HCT116 (cell line): Measurements from ENCODE around the gene TRAF3. TPM values are rescaled to one million over a fixed set of nuclear protein-coding genes. Genes with fewer than 3 reads are reported as not detected.

Experiments used
- ATAC-seq: fragments of 200-7000 bp; cut with Tn5 transposase; 2 replicates; pipeline ENCODE4 v1.9.1; 2020; ENCODE audit warnings: mild to moderate bottlenecking, moderate library complexity
- BruUV-seq: library from RNA; stranded (reverse); fragments of 400-500 nt; replicated peaks from 2 replicates; lab custom pipeline; 2021; lab: Mats Ljungman, UMichigan
- CTCF ChIA-PET: fragments of 300-600 bp; sonication (Branson Sonifier 250); formaldehyde crosslinking; loops from one replicate; lab custom pipeline; 2021; ENCODE audit warnings: antibody characterized with exemption; lab: Charles Lee
- POLR2A ChIA-PET: fragments of 300-600, 350-600 bp; sonication (Branson Sonifier 250); formaldehyde crosslinking; loops from one replicate; lab custom pipeline; 2021; ENCODE audit warnings: antibody characterized with exemption; lab: Charles Lee
- RAD21 ChIA-PET, 2 experiments: fragments of 300-600 bp; sonication (Branson Sonifier 250); formaldehyde crosslinking; loops; one replicate each; lab custom pipeline; 2023; ENCODE audit warnings: low total read pairs in 2 of 2; ENCODE audit not compliant: uncharacterized antibody in 2 of 2, unreplicated experiment in 2 of 2, low non-redundant PET in 1 of 2; lab: Charles Lee
- DNase-seq: peaks from one replicate; pipeline ENCODE4 v3.0.0-alpha.2; 2010; ENCODE audit warnings: low read depth, low spot score
- H2AFZ ChIP-seq: fragments of 200-600 bp; shearing (Covaris generic), sonication (generic); 2 replicates; pipeline ENCODE4 v1.6.1; 2017; ENCODE audit warnings: low read depth, mixed run types, mixed read lengths, antibody characterized with exemption, low read length; ENCODE audit not compliant: poor library complexity, severe bottlenecking
- H3K27ac ChIP-seq: 2 replicates; pipeline ENCODE4 v1.5.1; 2012; ENCODE audit warnings: low read depth, low read length
- H3K27me3 ChIP-seq: fragments of 200-600 bp; sonication (generic); 2 replicates; pipeline ENCODE4 v1.6.1; 2016; ENCODE audit warnings: mixed run types, low read length, mixed read lengths; ENCODE audit not compliant: insufficient read depth
- H3K36me3 ChIP-seq, 2 experiments: fragments of 200-500 bp in 1 of 2; fragments of 200-600 bp in 1 of 2; sonication (Bioruptor generic) in 1 of 2; sonication (generic) in 1 of 2; 2 replicates each; pipeline versions ENCODE4 v1.5.1 to v1.6.1; 2014 to 2016; ENCODE audit warnings: low read length in 2 of 2, inconsistent platforms in 1 of 2, mixed read lengths in 1 of 2, mixed run types in 1 of 2; ENCODE audit not compliant: insufficient read depth in 2 of 2, control insufficient read depth in 1 of 2
- H3K4me1 ChIP-seq, 2 experiments: fragments of 200-600 bp in 1 of 2; sonication (generic) in 1 of 2; 2 replicates each; pipeline versions ENCODE4 v1.5.1 to v1.6.1; 2012 to 2017; ENCODE audit warnings: low read length in 2 of 2, inconsistent platforms in 1 of 2, mild to moderate bottlenecking in 1 of 2, mixed read lengths in 1 of 2, mixed run types in 1 of 2, moderate library complexity in 1 of 2; ENCODE audit not compliant: insufficient read depth in 2 of 2, control insufficient read depth in 1 of 2
- H3K4me2 ChIP-seq: fragments of 200-600 bp; sonication (generic); 2 replicates; pipeline ENCODE4 v1.6.1; 2017; ENCODE audit warnings: mixed run types, low read length, mixed read lengths
- H3K4me3 ChIP-seq, 2 experiments: fragments of 200-600 bp in 1 of 2; sonication (generic) in 1 of 2; replicated peaks in 1 of 2; 2 replicates each; pipeline ENCODE4 v1.5.1; 2011 to 2016; ENCODE audit warnings: low read length in 2 of 2, control low read depth in 1 of 2, low read depth in 1 of 2, mild to moderate bottlenecking in 1 of 2, mixed read lengths in 1 of 2, mixed run types in 1 of 2
- H3K79me2 ChIP-seq: fragments of 200-600 bp; sonication (generic); 2 replicates; pipeline ENCODE4 v1.6.1; 2017; ENCODE audit warnings: mild to moderate bottlenecking, mixed run types, low read length, moderate library complexity, mixed read lengths; ENCODE audit not compliant: insufficient read depth
- H3K9ac ChIP-seq: fragments of 200-600 bp; sonication (generic); 2 replicates; pipeline ENCODE4 v1.6.1; 2016; ENCODE audit warnings: low read length, mixed read lengths
- H3K9me2 ChIP-seq: fragments of 200-600 bp; sonication (generic), shearing (Covaris generic); 2 replicates; pipeline ENCODE4 v1.6.1; 2017; ENCODE audit warnings: mixed run types, mild to moderate bottlenecking, moderate library complexity; ENCODE audit not compliant: insufficient read depth
- H3K9me3 ChIP-seq, 2 experiments: fragments of 200-500 bp in 1 of 2; fragments of 200-600 bp in 1 of 2; sonication (Bioruptor generic) in 1 of 2; sonication (generic) in 1 of 2; 2 replicates each; pipeline ENCODE4 v1.6.1; 2014 to 2017; ENCODE audit warnings: low read length in 2 of 2, mixed read lengths in 2 of 2, inconsistent platforms in 1 of 2, low read depth in 1 of 2, mild to moderate bottlenecking in 1 of 2, mixed run types in 1 of 2, moderate library complexity in 1 of 2; ENCODE audit not compliant: control insufficient read depth in 1 of 2, insufficient read depth in 1 of 2
- H4K20me1 ChIP-seq: fragments of 200-600 bp; sonication (generic), shearing (Covaris generic); 2 replicates; pipeline ENCODE4 v1.6.1; 2017; ENCODE audit warnings: mixed run types, mild to moderate bottlenecking, moderate library complexity; ENCODE audit not compliant: insufficient read depth
- CBX3 ChIP-seq: IDR thresholded peaks from 2 replicates; pipeline ENCODE4 v1.6.1; 2012; ENCODE audit warnings: low read depth
- CEBPB ChIP-seq: IDR thresholded peaks from 2 replicates; pipeline ENCODE4 v1.6.1; 2012; ENCODE audit warnings: low read depth
- ELF1 ChIP-seq: IDR thresholded peaks from 2 replicates; pipeline ENCODE4 v1.6.1; 2012; ENCODE audit warnings: low read depth, borderline replicate concordance
- EZH2 ChIP-seq: fragments of 200-600 bp; sonication (generic); IDR thresholded peaks from 2 replicates; pipeline ENCODE4 v1.6.1; 2017; ENCODE audit warnings: antibody characterized with exemption, mixed run types
- FOSL1 ChIP-seq: IDR thresholded peaks from 2 replicates; pipeline ENCODE4 v1.6.1; 2012; ENCODE audit warnings: low read depth
- POLR2A ChIP-seq: IDR thresholded peaks from 2 replicates; pipeline ENCODE4 v1.7.0; 2011; ENCODE audit warnings: borderline replicate concordance; ENCODE audit not compliant: insufficient read depth, insufficient read length; ENCODE audit errors: extremely low read depth
- RAD21 ChIP-seq: IDR thresholded peaks from 2 replicates; pipeline ENCODE4 v1.6.1; 2012; ENCODE audit warnings: low read depth, mild to moderate bottlenecking
- SIN3A ChIP-seq: IDR thresholded peaks from 2 replicates; pipeline ENCODE4 v1.6.1; 2012; ENCODE audit warnings: low read depth
- SP1 ChIP-seq: IDR thresholded peaks from 2 replicates; pipeline ENCODE4 v1.6.1; 2012; ENCODE audit warnings: low read depth
- SRF ChIP-seq: IDR thresholded peaks from 2 replicates; pipeline ENCODE4 v1.6.1; 2012; ENCODE audit warnings: low read depth
- intact Hi-C: fragments of 100-400 bp; cut with micrococcal nuclease; formaldehyde crosslinking; loops from 2 replicates; pipeline ENCODE4 v1.10.0; 2022
- total RNA-seq: library from RNA; stranded (reverse); gene quantifications from one replicate; pipeline ENCODE4 v1.2.1, GENCODE V29; 2021; ENCODE audit not compliant: unreplicated experiment
- TF ChIP-seq, protein P1 (sequence below), 3 experiments: fragments of 200-600 bp in 1 of 3; sonication (generic) in 1 of 3; IDR thresholded peaks in 2 of 3; conservative IDR thresholded peaks in 1 of 3; 2 replicates each; pipeline ENCODE4 v1.5.1; 2012 to 2017; ENCODE audit warnings: low read depth in 2 of 3, low read length in 2 of 3, antibody characterized with exemption in 1 of 3, borderline replicate concordance in 1 of 3, control low read depth in 1 of 3, mild to moderate bottlenecking in 1 of 3, mixed read lengths in 1 of 3, mixed run types in 1 of 3, moderate library complexity in 1 of 3; ENCODE audit not compliant: insufficient read depth in 1 of 3
- TF ChIP-seq, protein P2 (sequence below): IDR thresholded peaks from 2 replicates; pipeline ENCODE4 v1.6.1; 2012

Gene TRAF3
- total RNA-seq, 1 experiment from 2014 or later: 32.1 TPM

DNA sequence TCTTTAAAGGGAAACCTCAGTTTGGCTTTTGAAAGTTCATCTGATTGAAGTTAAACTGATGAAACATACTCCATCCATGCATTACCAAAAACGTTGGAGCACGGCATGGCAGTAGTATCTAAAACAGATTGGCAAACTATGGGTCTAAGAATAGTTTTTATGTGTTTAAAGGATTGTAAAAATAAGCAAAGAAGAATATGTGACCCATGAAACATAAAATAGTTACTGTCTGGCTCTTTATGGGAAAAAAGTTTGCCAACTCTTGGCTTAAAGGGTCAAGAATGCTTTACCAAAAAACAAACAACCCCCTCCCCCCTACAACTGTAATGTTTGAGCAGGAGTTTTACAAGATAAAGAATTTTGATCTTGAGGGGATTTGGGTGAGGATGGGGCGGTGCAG, 32.6 kb downstream of the TRAF3 start:
- no peaks in the 10 kb centered on the region for H3K9me3 ChIP-seq
- no peak overlapping the region for H3K27ac ChIP-seq
- H2AFZ ChIP-seq: no peak overlapping the region
- RAD21 ChIA-PET: no interaction called here
- no peak overlapping the region for H3K4me3 ChIP-seq
- DNase-seq (no peak), ATAC-seq (no peak)
- H4K20me1 ChIP-seq: no peaks in the 10 kb centered on the region
- H3K4me2 ChIP-seq: no peak overlapping the region
- intact Hi-C loops: no loop called here
- H3K4me1 ChIP-seq: peaks cover 39 to 55% of the 10 kb centered on the region in 2 experiments
- H3K36me3 ChIP-seq: no peaks in the 10 kb centered on the region
- peaks cover 82% of the 10 kb centered on the region for H3K79me2 ChIP-seq
- H3K9ac ChIP-seq: no peak overlapping the region
- POLR2A ChIA-PET: no interaction called here
- CTCF ChIA-PET: interaction anchor here (0.5 kb wide), 1 partner anchor 34 kb away, joined by 3 read pairs; no protein-coding TSS in a partner anchor
- no peak for TF ChIP-seq RAD21
- no peak for TF ChIP-seq ELF1
- no peak for TF ChIP-seq POLR2A
- no peak for TF ChIP-seq SIN3A
- TF ChIP-seq, protein P1, sequence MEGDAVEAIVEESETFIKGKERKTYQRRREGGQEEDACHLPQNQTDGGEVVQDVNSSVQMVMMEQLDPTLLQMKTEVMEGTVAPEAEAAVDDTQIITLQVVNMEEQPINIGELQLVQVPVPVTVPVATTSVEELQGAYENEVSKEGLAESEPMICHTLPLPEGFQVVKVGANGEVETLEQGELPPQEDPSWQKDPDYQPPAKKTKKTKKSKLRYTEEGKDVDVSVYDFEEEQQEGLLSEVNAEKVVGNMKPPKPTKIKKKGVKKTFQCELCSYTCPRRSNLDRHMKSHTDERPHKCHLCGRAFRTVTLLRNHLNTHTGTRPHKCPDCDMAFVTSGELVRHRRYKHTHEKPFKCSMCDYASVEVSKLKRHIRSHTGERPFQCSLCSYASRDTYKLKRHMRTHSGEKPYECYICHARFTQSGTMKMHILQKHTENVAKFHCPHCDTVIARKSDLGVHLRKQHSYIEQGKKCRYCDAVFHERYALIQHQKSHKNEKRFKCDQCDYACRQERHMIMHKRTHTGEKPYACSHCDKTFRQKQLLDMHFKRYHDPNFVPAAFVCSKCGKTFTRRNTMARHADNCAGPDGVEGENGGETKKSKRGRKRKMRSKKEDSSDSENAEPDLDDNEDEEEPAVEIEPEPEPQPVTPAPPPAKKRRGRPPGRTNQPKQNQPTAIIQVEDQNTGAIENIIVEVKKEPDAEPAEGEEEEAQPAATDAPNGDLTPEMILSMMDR (IDR thresholded peaks at IDR 0.05 in 2 of 3, conservative IDR thresholded peaks at IDR 0.05 in 1 of 3; ENCODE audit: borderline replicate concordance in 1 of 3, insufficient read depth in 1 of 3, low read depth in 2 of 3, low read length in 2 of 3): no peak
- TF ChIP-seq CEBPB: no peak
- TF ChIP-seq, protein P2, sequence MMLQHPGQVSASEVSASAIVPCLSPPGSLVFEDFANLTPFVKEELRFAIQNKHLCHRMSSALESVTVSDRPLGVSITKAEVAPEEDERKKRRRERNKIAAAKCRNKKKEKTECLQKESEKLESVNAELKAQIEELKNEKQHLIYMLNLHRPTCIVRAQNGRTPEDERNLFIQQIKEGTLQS: no peak
- TF ChIP-seq CBX3: no peak
- no peak for TF ChIP-seq SRF
- no peak for TF ChIP-seq EZH2
- TF ChIP-seq SP1: no peak
- no peak for TF ChIP-seq FOSL1
- no peaks in the 10 kb centered on the region for H3K27me3 ChIP-seq
- no TSS peak for BruUV-seq
- H3K9me2 ChIP-seq: no peaks in the 10 kb centered on the region
